ENCODE measurements around the gene XXYLT1. TPM values are rescaled to one million over a fixed set of nuclear protein-coding genes. Genes with fewer than 3 reads are reported as not detected.

Gene XXYLT1
- total and polyA plus RNA-seq, 2 donors: 12.4 to 18.5 TPM

DNA sequence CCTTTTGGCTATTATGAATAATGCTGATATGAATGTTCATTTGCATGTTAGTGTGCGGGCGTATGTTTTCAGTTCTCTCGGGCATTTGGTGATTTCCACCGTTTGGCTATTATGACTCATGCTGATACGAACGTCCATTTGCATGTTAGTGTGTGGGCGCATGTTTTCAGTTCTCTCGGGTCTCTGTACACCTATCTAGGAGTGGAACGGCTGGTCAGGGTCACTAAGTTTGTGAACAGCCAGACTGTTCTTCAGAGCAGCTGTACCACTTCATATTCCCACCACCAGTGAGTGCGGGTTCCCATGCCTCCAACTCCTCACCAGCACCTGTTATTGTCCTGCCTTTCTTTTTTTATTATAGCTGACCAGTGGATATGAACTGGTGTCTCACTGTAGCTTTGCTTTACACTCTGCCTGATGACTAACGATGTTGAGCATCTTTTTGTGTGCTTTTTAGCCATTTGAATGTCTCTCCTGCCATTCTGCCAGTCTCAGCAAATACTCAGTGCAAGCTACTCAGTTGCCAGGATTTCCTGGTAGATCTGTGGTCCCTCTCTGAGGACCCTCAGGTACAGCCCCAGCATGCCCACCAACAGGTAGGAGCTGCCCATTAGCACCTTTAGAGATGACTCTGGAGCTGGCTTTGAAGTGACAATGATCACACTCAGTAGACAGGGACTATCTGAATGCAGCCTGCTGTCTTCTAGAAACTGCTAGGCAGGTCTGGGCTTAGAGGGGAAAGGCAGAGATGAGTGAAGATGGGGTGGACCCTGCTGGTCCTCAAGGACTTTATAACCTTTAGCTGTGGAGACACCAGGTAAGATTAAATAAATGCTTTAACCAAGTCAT, 141.1 kb downstream of the XXYLT1 start:
- no peak overlapping the region for H3K4me3 ChIP-seq (ENCODE audit: low read depth, low read length)
- H3K4me1 ChIP-seq (ENCODE audit: insufficient read depth): no peaks in the 10 kb centered on the region
- H3K27ac ChIP-seq (ENCODE audit: low read depth): no peak overlapping the region
- WGBS: 86% methylated on average over 11 of the region's 11 CpGs
- DNase-seq (ENCODE audit: extremely low spot score): no peak
- no peaks in the 10 kb centered on the region for H3K36me3 ChIP-seq (ENCODE audit: insufficient read depth)

GRCh38 chr3:195129072-195129643, 141.8 kb downstream of the XXYLT1 start:
- no peak overlapping the region for H3K4me3 ChIP-seq (ENCODE audit: low read depth, low read length)
- H3K36me3 ChIP-seq (ENCODE audit: insufficient read depth): no peaks in the 10 kb centered on the region
- no peaks in the 10 kb centered on the region for H3K4me1 ChIP-seq (ENCODE audit: insufficient read depth)
- DNase-seq (ENCODE audit: extremely low spot score): no peak
- 96% methylated on average over 12 of the region's 12 CpGs for WGBS
- no peak overlapping the region for H3K27ac ChIP-seq (ENCODE audit: low read depth)

- no peak for DNase-seq (ENCODE audit: extremely low spot score)
- Histone ChIP-seq H3K4me3 (ENCODE audit: low read depth, low read length) (no peak overlapping the region), H3K36me3 (ENCODE audit: insufficient read depth) (no peaks in the 10 kb centered on the region), H3K4me1 (ENCODE audit: insufficient read depth) (no peaks in the 10 kb centered on the region), H3K27ac (ENCODE audit: low read depth) (no peak overlapping the region)
- 87% methylated on average over 7 of the region's 7 CpGs for WGBS
Observed at GRCh38 chr3:195128255-195129071, 142.5 kb downstream of the XXYLT1 start.

GRCh38 chr3:195126056-195126605, 144.8 kb downstream of the XXYLT1 start:
- Histone ChIP-seq H3K4me1 (ENCODE audit: insufficient read depth) (no peaks in the 10 kb centered on the region), H3K36me3 (ENCODE audit: insufficient read depth) (no peaks in the 10 kb centered on the region), H3K4me3 (ENCODE audit: low read depth, low read length) (no peak overlapping the region), H3K27ac (ENCODE audit: low read depth) (no peak overlapping the region)
- 90% methylated on average over 14 of the region's 14 CpGs for whole genome bisulfite sequencing
- no peak for DNase-seq (ENCODE audit: extremely low spot score)

DNA sequence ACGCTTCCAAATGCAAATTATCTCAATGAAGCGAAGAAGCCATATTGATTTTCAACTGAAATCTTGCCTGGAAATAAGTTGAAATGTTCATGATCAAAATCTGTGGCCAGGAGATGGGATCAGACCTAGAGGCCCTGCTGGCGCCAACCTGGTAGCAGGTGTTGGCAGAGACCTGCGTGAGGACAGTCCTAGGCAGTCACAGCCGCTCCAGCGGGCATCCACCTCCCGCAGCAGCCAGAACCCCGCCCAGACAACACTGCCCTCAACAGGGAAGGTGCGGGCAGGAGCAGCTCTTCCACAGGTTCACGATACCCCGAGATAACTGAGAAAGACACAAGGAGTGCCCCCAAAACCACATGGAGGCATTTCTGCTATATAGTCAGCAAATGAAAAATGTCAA, 145.3 kb downstream of the XXYLT1 start:
- no peaks in the 10 kb centered on the region for H3K36me3 ChIP-seq (ENCODE audit: insufficient read depth)
- DNase-seq (ENCODE audit: extremely low spot score): no peak
- H3K4me3 ChIP-seq (ENCODE audit: low read depth, low read length): no peak overlapping the region
- no peaks in the 10 kb centered on the region for H3K4me1 ChIP-seq (ENCODE audit: insufficient read depth)
- no peak overlapping the region for H3K27ac ChIP-seq (ENCODE audit: low read depth)
- 96% methylated on average over 11 of the region's 11 CpGs for WGBS

- 65% methylated on average over 18 of the region's 18 CpGs for WGBS
- no peak overlapping the region for H3K4me3 ChIP-seq (ENCODE audit: low read depth, low read length)
- H3K27ac ChIP-seq (ENCODE audit: low read depth): no peak overlapping the region
- no peaks in the 10 kb centered on the region for H3K36me3 ChIP-seq (ENCODE audit: insufficient read depth)
- H3K4me1 ChIP-seq (ENCODE audit: insufficient read depth): no peaks in the 10 kb centered on the region
- DNase-seq (ENCODE audit: extremely low spot score): no peak
Observed at GRCh38 chr3:195124378-195124992, 146.5 kb downstream of the XXYLT1 start.

- 88% methylated on average over 13 of the region's 13 CpGs for WGBS
- DNase-seq (ENCODE audit: extremely low spot score): no peak
- Histone ChIP-seq H3K36me3 (ENCODE audit: insufficient read depth) (no peaks in the 10 kb centered on the region), H3K27ac (ENCODE audit: low read depth) (no peak overlapping the region), H3K4me1 (ENCODE audit: insufficient read depth) (no peaks in the 10 kb centered on the region), H3K4me3 (ENCODE audit: low read depth, low read length) (no peak overlapping the region)
Observed at GRCh38 chr3:195123281-195123691, 147.7 kb downstream of the XXYLT1 start.

DNA sequence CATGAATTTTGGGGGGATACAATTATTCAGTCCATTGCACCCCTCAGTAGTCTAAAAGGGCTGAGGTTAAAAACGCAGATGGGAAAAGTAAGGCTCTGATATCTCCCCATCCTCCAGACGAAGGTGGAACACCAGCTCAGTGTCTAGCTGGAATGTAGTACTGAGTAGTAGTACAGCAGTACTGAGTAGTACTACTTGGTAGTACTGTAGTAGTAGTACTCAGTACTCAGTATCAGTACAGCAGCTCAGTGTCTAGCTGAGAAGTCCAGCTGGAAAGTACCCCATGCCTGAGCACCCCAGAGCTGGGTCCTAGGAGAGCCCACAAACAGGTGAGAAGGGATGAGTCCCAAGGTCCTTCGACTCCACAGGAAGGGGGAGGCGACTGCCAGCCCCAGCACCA, 148.7 kb downstream of the XXYLT1 start:
- H3K27ac ChIP-seq (ENCODE audit: low read depth): no peak overlapping the region
- no peaks in the 10 kb centered on the region for H3K36me3 ChIP-seq (ENCODE audit: insufficient read depth)
- no peaks in the 10 kb centered on the region for H3K4me1 ChIP-seq (ENCODE audit: insufficient read depth)
- WGBS: 96% methylated on average over 4 of the region's 4 CpGs
- no peak overlapping the region for H3K4me3 ChIP-seq (ENCODE audit: low read depth, low read length)
- DNase-seq (ENCODE audit: extremely low spot score): no peak

GRCh38 chr3:195120267-195120601, 150.7 kb downstream of the XXYLT1 start:
- 94% methylated on average over 2 of the region's 2 CpGs for WGBS
- H3K27ac ChIP-seq (ENCODE audit: low read depth): peak overlapping the region; percentile 50

DNA sequence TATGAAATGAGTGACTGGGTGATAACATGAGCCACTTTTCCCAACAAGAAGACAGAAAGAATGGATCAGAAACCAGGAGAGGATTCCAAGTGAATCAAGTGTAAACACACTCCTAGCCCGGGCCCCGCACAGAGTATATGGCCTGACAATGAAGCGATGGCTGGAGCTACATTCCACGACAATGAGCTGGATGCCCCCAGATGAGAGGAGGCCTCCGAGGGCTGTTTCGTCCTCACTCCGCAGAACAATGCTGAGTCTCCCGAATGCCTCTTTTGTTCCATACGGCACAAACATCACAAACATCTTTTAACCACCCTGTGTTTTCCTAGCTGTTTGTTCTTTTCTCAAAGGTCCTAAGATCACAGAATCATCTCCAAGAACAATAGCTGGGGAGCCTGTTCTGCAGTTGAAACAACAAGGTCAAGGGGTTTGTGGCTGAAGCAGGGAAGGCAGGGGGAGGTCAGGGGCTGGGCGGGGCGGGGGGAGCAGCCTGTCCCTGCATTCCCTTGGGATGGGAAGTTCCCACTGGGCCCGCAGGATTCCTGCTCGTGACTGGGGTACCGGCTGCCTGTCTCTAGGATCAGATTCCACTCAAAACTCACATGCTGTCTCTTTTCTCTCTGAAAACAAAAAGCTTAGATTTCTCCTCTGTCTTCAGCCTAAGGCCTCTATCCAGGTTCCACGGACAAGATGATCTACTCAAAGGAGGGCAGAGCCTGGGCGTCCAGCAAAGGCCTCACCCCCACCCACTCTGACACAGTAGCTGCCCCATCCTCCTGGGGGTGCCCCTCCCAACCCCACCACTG, 151.3 kb downstream of the XXYLT1 start:
- H3K27ac ChIP-seq (ENCODE audit: low read depth): peak overlapping the region; percentile 50
- no peak overlapping the region for H3K4me3 ChIP-seq (ENCODE audit: low read depth, low read length)
- no peaks in the 10 kb centered on the region for H3K4me1 ChIP-seq (ENCODE audit: insufficient read depth)
- WGBS: 38% methylated on average over 16 of the region's 16 CpGs
- no peaks in the 10 kb centered on the region for H3K36me3 ChIP-seq (ENCODE audit: insufficient read depth)
- DNase-seq (ENCODE audit: extremely low spot score): no peak

More at GRCh38 chr3:195120267-195120601, 150.7 kb downstream of the XXYLT1 start:
- Histone ChIP-seq H3K36me3 (ENCODE audit: insufficient read depth) (no peaks in the 10 kb centered on the region), H3K4me1 (ENCODE audit: insufficient read depth) (no peaks in the 10 kb centered on the region), H3K4me3 (ENCODE audit: low read depth, low read length) (no peak overlapping the region)
- no peak for DNase-seq (ENCODE audit: extremely low spot score)

GRCh38 chr3:195118671-195119070, 152.3 kb downstream of the XXYLT1 start:
- no peaks in the 10 kb centered on the region for H3K36me3 ChIP-seq (ENCODE audit: insufficient read depth)
- WGBS: 93% methylated on average over 13 of the region's 13 CpGs
- no peak overlapping the region for H3K27ac ChIP-seq (ENCODE audit: low read depth)
- no peak for DNase-seq (ENCODE audit: extremely low spot score)
- no peak overlapping the region for H3K4me3 ChIP-seq (ENCODE audit: low read depth, low read length)
- H3K4me1 ChIP-seq (ENCODE audit: insufficient read depth): no peaks in the 10 kb centered on the region

DNA sequence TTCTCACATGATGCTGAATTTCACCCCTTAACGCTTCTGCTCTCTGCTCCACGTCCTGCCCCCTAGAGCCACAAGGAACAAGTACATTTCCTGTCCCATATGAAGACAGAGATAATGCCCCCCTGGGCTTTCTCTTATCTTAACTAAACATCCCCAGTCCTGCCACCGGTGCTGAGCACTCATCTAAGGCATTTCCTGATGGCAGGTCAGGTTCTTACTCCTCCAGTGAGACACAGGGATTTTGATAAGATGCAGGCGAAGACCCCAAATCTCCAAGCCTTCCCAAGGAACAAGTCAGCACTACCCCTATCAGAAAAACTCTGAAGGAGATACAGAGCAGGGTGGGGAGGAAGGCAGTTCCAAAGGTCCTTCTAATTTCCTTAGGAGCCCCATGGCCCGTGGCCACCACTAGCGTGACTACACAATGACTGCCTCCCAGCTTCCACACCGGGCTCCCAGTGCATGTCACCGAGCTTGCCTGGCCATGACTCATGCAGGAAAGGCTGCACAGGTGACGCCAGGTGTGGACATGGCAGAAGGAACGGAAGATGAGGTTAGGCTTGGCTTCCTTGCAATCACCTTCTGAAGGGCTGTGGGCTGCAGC, 152.9 kb downstream of the XXYLT1 start:
- Histone ChIP-seq H3K36me3 (ENCODE audit: insufficient read depth) (no peaks in the 10 kb centered on the region), H3K4me1 (ENCODE audit: insufficient read depth) (no peaks in the 10 kb centered on the region), H3K27ac (ENCODE audit: low read depth) (no peak overlapping the region), H3K4me3 (ENCODE audit: low read depth, low read length) (no peak overlapping the region)
- DNase-seq (ENCODE audit: extremely low spot score): no peak
- WGBS: 64% methylated on average over 10 of the region's 10 CpGs

Measured in urinary bladder (tissue), 4 donors.